Central memory CD4-positive, alpha-beta T cell (primary cell): ENCODE data around the gene SH3TC1.

ENCODE experiments used
- DNase-seq: peaks from one replicate; pipeline ENCODE4 v3.0.0; 2022

Gene SH3TC1

DNA sequence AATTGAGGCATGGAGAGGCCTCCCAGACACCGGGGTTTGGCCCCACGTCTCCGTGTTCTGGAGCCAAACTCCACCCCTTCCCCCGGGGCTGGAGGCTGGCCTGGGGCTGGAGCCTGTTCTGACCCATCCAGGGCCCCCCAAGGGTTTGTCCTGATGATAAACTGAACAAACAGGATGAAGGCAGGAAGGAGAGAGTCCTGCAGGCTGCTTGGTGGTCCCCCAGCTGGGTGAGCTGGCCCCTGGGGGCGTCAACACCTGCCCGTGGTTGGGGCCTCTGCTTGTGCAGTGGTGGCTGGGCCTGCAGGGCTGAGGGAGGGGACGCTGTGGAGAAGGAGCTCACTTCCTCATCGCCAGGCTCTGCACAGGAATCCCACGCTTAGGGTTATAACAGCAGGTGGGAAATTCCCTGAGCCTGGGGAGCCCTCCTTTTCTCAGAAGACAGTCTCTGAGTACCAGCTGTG lies 2.3 kb downstream of the SH3TC1 start:
- peak; percentile 50 for DNase-seq

GRCh38 chr4:8202108-8203051 lies 3.3 kb downstream of the SH3TC1 start:
- DNase-seq = no peak

DNA sequence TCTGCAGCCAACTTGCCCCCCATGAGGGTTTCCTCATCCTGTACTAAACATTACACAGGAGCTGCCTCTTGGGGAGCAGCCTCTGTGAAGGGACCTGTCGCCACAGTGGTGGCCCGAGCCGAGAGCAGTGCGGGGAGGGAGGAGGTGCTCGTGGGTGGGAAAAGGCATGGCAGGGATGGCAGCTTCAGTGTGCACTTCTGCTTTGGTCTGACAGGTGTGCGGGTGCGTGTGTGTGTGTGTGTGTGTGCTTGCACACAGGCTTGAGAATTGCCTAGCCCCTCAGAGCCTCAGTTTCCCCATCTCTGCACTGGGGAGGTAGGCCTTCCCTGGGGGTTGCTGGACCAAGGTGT lies 3.9 kb downstream of the SH3TC1 start:
- DNase-seq = no peak

- no peak for DNase-seq
These were observed 4.7 kb downstream of the SH3TC1 start for GRCh38 chr4:8203817-8204216.

DNA sequence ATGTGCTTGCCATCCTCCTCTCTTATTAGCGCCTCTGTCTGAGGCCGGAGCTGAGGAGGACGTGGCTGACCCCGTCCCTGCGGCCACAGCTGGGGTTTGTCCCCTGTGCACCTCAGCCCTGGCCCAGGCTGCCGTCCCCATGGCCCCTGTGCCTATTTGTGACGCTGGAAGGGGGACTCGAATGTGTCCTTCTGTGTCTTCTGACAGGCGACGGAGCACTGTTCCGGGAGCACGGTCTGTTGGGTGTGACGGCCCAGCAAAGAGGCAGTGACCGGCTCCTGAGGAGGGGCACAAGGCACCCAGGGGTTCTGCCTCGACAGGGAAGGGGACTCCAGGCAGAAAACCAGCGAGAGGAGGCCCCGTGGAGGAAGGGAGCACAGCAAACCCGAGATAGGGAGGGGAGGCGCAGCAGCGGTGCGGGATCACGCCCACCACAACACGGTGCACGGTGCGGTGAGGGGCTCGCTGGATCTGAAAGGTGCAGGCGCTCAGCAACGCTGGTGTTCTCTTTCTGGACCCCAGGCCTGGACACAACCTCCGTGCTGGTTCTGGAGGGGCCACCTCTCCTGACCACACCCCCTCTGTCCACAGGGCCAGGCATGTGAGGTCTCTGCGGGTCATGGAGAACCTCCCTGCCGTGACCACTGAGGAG lies 5.6 kb downstream of the SH3TC1 start:
- no peak for DNase-seq

GRCh38 chr4:8205241-8205707 lies 6.2 kb downstream of the SH3TC1 start:
- no peak for DNase-seq

- DNase-seq = no peak
These were observed 6.9 kb downstream of the SH3TC1 start for GRCh38 chr4:8205749-8206611.

DNA sequence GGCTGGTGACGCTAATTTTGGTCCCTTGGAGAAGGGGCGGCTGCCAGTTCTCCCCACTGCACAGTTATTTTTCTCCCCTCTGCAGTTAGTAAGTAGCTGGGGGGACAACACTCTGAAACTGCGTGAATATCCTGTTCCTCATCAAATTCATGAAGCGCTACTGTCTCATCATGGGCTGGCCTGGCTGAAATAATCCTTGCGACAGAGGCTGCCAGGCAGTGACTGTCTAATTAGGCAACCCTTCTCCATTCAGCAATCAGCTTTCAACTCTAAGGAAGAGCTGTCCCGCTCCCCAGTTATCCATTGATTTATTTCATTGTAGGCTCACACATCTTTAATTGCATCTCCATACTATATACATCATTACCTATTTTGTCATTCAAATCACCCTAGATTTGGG lies 8.2 kb downstream of the SH3TC1 start:
- no peak for DNase-seq

GRCh38 chr4:8208565-8208964 lies 9.5 kb downstream of the SH3TC1 start:
- DNase-seq = no peak

- DNase-seq = no peak
These were observed 10.2 kb downstream of the SH3TC1 start for GRCh38 chr4:8209181-8209874.

DNA sequence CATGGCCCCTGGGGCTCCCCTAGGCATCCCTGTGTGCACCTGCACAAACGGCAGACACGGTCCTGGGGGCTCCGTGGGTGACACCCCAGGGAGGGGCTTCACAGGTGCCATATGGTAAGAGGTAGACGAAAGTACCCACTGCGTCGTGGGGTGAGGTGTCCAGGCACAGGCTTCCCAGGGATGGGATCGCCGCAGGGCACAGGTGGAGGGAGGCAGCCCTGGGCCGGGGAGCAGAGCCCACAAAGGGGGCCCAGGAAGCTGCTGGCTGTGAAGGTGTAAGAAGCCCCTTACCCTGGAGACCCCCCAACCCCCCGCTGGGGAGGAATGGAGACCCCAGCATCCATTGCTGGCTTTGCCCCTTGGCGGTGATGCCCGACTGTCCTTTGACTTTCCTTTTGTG lies 10.9 kb downstream of the SH3TC1 start:
- DNase-seq = no peak

- DNase-seq = no peak
These were observed 11.5 kb downstream of the SH3TC1 start for GRCh38 chr4:8210616-8211015.

DNA sequence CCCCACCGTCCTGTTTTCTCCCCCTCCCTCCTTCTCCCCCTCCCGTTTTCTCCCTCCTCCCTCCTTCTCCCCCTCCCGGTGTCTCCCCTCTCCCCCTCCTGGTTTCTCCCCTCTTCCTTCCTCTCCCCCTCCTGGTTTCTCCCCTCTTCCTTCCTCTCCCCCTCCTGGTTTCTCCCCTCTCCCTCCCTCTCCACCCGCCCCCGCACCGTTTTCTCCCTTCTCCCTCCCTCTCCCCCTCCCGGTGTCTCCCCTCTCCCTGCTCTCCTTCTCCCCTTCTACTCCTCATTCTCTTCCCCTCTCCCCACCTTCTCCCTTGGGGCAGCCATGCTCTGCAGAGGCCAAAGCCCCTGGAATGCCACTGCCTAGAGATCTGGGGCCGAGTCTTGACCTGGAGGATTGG lies 12.2 kb downstream of the SH3TC1 start:
- no peak for DNase-seq

GRCh38 chr4:8211737-8212581 lies 12.9 kb downstream of the SH3TC1 start:
- DNase-seq = no peak

- no peak for DNase-seq
These were observed 13.5 kb downstream of the SH3TC1 start for GRCh38 chr4:8212622-8213021.

DNA sequence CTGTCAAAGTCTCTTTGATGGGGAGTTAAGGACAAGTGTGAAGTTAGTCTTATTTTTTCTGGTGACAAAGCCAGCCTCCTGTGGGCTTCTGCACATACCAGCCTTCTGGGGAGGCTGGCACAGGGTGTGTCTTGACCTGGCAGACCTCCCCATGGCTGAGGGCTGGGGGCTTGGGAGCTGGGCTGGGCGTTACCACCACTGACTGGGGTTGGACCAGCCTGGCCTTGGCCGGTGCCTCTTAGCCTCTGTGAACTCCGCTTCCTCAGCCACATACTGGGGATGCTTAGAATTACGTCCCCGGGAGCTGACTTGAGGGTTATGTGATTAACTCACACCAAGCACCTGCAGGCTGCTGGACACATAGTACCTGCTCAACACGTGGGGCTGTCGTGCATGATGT lies 14.0 kb downstream of the SH3TC1 start:
- no peak for DNase-seq

- DNase-seq = no peak
These were observed 15.0 kb downstream of the SH3TC1 start for GRCh38 chr4:8214136-8214535.

- no peak for DNase-seq
These were observed 15.9 kb downstream of the SH3TC1 start for GRCh38 chr4:8215001-8215427.

DNA sequence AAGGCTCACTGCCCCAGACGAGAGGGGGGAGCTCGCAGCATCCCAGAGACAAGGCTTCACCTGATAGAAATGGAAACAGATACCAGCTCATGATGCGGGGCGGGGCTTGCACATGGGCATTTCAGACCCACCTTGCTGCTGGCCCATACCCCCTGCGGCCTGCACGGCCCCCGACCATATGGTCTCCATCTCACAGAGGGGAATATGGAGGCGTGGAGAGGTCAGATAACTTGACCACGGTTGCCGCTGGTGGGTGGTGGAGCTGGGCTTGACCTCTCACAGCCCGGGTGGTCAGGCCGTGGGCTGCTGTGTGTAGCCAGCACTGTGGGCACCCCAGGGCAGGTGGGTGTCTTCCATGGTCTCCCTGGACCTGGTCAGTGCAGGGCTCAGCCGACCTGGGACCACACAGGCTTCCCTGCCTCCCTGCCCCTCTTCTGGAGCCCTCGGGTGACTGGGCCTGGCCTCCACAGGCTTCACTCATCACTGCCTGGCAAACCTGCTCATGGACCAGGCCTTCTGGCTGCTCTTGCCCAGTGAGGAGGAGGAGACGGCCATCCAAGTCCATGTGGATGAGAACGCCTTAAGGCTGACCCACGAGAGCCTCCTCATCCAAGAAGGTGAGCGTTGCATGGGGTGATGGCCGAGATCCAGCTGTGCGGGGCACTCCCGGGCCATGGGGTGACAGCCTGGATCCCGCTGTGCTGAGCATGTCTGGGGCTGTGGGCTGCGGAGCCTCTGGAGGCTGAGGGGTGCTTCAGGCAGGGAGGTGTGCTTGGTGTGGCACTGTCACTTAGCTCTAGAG lies 16.8 kb downstream of the SH3TC1 start:
- no peak for DNase-seq

DNA sequence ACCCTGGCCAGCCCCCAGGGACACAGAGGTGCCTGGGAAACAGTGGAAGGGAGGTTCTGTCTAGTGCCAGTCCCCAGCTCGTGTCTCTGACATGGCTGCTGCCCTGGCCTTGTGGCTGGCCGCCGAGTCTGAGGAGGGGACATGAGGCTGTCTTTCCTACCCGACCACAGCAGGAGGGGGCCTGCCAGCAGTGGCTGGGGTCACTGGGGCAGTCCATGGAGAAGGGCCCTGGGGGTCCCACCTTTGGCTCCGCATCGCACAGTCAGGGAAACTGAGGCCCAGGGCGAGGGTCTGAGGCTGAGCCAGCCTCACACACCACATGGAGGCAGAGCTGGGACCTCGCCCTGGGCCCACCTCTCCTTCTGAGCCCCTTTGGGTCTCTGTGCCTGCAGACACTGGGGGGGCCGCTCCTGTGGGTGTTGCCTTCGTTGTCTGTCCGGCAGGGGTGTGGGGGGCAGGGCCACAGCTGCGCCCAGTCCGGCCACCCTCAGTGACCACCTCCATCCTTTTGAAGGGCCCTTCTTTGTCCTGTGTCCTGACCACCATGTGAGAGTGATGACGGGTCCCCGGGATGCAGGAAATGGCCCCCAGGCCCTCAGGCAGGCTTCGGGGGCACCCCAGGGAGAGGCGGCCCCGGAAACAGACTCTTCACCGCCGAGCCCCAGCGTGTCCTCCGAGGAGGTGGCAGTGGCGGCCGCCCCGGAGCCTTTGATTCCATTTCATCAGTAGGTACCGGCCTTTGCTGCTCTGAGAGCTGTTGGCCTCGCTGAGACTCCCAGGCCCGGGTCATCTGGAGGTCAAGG lies 17.6 kb downstream of the SH3TC1 start:
- no peak for DNase-seq
